ENCODE results near the gene MT1E. TPM values are rescaled to one million over a fixed set of nuclear protein-coding genes. Genes with fewer than 3 reads are reported as not detected.
"Not testable (repeated sequence)": the region's sequence is repeated elsewhere in the genome, so short reads cannot be mapped to it uniquely, and the experiment has no call there.

MT1E gene
- total RNA-seq, 1 experiment from 2014 or later, result 22.3 TPM

DNA sequence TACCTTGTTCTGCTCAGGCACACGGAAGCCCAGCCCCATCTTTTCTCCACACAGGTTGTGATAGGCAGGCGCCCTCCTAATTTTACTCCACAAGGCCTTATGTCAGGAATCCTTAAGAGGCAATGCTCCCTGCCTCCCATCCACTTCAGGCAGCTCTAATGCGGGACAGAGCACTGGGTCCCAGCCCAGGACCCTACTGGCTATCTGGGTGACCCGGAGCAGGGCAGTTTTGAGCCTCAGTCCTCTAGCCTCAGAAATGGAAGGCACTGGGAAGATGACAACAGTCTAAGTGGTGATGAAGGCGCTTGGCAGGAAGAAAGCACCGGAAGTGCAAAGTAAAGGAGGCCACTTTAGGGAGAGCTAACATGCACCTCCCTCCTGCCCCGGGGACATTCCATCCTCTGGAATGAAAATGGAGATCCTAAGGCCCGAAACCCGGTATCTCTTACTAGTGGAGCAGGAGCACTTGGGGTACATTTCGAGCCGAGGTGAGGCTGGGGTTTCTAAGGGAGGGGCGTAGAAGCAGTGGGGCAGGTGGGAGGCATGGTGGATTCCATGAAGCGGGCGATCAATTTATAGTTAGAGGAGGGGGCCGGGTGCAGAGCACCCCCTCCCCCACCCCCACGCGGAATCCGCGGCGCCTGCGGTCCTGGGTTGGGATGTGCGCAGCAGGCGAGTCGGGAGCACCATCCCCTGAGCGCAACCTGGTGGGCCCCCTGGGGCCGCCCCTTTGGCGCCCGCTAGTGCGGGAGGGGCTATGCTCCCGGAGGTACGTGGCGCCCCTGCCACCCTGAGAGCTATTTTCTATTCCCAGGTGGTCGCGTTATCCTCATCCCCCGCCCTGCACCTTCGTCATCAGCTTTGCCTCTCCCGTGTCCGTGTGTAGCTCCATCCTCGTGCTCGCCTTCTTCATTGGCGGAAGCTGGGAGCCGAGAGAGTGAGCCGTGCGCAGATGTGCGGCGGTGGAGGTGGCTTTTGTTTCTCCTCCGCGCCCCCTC is 37.1 kb downstream of the MT1E start:
- Histone ChIP-seq H3K4me3 (ENCODE audit: insufficient read depth, low read depth, low read length) (peak overlapping the region; percentile 48), H3K36me3 (replicated peaks; ENCODE audit: control insufficient read depth, insufficient read depth, low read length) (no peaks in the 10 kb centered on the region), H3K27me3 (ENCODE audit: control insufficient read depth, insufficient read depth, low read length) (peaks cover 97% of the 10 kb centered on the region)
- DNase-seq, result peak; percentile 68

DNA sequence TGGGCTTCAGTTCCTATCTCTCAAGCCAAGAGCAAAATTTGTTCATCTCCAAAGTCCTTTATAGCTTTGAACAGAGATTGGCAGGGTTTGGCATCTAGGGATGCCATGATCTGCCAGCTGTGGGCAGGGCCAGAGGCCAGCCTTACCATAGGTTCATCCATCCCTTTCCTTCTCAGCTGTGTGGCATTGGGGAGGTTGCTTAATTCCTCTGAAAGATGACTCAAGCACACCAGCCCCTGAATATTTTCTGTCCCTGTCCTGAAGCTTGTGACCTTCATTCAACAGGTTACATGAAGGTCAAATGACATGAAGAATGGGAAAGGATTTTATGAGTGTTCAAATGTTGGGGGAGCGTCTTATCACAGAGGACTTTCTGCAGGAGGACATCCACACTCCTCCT is 38.9 kb downstream of the MT1E start:
- Histone ChIP-seq H3K4me3 (ENCODE audit: insufficient read depth, low read depth, low read length) (no peak overlapping the region), H3K27me3 (ENCODE audit: control insufficient read depth, insufficient read depth, low read length) (peaks cover 98% of the 10 kb centered on the region), H3K36me3 (replicated peaks; ENCODE audit: control insufficient read depth, insufficient read depth, low read length) (no peaks in the 10 kb centered on the region)
- no peak for DNase-seq

DNA sequence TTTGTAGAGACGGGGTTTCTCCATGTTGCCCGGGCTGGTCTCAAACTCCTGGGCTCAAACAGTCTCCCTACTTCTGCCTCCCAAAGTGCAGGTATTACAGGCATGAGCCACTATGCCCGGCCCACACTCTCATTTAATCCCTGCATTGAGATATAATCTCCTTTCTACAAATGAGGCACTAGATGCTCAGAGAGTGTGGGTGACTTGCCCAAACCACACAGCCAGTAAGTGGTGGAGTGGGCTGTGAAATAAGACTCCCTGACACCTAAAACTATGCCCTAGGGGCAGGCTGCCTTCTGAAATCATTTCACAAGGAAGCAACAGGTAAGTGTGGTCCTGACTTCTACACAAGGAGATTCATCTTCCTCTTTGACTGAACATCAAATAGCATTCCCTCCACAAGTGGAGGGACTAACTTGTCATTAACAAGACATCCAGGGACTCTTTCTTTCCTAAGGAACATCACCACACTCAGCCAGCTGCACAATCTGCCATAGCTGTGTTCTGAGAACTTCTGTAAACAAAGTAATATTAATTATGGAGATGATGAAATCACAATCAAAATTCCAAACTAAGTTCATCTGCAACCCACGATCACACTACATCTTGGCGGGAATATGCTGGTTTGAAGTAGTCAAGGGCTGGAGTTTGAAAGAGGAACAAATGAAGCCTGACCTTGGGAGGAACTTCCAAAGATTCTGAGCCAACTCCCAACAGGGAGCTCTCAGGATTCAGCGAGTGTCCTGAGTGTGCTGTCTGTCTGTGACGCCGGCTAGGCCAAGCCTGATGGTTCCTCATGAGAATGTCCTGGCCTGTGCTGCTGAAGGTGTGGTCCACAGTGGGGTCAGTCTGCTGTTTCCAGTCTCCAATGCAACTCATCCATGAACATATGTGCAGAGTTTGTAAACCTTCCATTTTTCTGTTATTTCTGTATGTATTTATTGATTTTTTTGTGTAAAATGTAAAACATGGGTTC is 40.0 kb downstream of the MT1E start:
- DNase-seq; H3K36me3 ChIP-seq (replicated peaks; ENCODE audit: control insufficient read depth, insufficient read depth, low read length); H3K4me3 ChIP-seq (ENCODE audit: insufficient read depth, low read depth, low read length): not testable (repeated sequence)
- peaks cover 98% of the 10 kb centered on the region for H3K27me3 ChIP-seq (ENCODE audit: control insufficient read depth, insufficient read depth, low read length)

DNA sequence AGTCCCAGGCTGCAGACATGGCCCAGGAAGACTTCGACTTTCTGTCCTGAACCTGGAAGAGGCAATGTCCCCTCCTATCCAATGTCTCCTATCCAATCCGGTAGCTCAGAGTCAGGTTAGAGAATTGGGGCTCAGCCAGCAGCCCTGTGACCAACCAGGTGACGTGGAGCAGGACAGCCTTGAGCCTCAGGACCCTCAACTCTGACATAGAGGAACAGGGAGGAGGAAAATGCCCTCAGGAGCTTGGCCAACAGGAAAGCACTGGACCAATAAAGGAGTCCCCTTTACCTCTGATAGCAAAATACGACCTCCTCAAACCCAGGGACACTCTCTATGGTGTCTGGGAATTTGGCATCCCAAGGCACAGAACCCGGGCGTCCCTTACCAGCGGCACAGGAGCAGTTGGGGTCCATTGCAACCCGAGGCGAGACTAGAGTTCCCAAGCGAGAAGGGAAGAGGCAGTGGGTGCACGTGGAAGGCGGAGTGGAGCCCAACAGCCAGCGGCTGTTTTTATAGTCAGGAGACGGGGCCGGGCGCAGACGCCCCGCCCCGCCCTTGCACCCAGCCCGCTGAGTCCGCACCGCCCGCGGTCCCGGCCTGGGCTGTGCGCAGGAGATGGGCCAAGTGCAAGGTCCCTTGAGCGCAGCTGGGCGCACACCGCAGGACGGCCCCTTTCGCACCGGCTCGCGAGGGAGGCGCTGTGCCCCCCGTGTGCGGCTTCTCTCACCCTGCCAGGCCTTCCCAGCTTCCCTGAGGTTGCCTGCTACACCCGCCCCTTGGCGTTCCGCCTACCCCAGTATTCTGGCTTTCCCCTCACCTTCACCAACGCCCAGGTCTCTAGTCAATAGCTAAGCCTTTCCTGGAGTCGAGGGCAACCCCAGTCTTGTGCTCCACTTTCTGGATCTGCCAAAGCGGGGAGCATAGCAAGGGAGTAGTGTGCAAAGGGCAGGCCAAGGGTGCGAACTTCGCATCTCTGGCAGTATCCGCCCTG is 42.3 kb downstream of the MT1E start, which contains the start of gene MT1G:
Gene MT1G, minus strand, starts transcription at position 485 of the 991 bp plus-strand sequence. Its CDS starts 72 bp downstream, at position 413.
- DNase-seq, result peak; percentile 74
- Histone ChIP-seq H3K4me3 (ENCODE audit: insufficient read depth, low read depth, low read length) (peak within 1 kb of the TSS; percentile 28; the same call in 1 of the 2 replicates), H3K36me3 (replicated peaks; ENCODE audit: control insufficient read depth, insufficient read depth, low read length) (no peaks in the 10 kb centered on the region), H3K27me3 (ENCODE audit: control insufficient read depth, insufficient read depth, low read length) (peaks cover 88% of the 10 kb centered on the region)

DNA sequence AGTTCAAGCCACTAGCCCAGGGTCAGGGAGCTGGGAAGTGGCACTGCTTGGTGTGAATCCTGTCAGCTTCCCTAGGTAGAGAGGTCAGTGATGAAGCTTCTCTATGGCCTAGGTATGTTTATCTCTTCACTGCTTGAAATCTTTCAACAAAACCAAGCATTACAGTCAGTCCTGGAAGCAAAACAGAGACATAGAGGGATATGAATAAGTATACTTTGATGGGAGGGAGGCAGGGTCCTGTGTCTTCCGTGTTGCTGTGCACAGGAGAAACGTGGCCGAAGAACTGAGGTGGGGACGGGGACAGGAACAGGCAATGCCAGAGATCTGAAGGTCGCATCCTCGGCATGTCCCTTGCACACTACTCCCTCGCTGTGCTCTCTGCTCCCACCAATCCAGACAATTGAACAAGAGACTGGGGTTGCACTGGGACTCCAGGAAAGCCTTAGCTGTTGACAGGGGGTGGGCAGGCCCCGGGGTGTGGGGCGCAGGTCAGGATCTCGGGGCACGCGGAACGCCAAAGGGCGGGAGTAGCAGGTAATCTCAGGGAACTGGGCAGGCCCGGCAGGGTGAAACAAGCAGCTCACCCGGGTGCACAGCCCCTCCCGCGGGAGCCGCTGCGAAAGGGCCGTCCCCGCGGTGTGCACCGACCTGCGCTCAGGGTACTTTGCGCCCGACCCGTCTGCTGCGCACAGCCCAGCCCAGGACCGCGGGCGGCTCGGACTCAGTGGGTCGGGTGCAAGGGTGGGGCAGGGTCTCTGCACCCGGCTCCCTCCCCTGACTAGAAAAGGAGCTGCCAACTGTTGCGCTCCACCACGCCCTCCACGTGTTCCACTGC is 43.6 kb downstream of the MT1E start, which contains the start of gene MT1H:
Gene MT1H, plus strand, starts transcription at position 810 of the 835 bp plus-strand sequence. CDS start 71 bp downstream, outside the sequence.
- peak; percentile 76 for DNase-seq
- Histone ChIP-seq H3K27me3 (ENCODE audit: control insufficient read depth, insufficient read depth, low read length) (peaks cover 75% of the 10 kb centered on the region), H3K36me3 (replicated peaks; ENCODE audit: control insufficient read depth, insufficient read depth, low read length) (no peaks in the 10 kb centered on the region), H3K4me3 (ENCODE audit: insufficient read depth, low read depth, low read length) (peak within 1 kb of the TSS; percentile 25; the same call in 1 of the 2 replicates)

DNA sequence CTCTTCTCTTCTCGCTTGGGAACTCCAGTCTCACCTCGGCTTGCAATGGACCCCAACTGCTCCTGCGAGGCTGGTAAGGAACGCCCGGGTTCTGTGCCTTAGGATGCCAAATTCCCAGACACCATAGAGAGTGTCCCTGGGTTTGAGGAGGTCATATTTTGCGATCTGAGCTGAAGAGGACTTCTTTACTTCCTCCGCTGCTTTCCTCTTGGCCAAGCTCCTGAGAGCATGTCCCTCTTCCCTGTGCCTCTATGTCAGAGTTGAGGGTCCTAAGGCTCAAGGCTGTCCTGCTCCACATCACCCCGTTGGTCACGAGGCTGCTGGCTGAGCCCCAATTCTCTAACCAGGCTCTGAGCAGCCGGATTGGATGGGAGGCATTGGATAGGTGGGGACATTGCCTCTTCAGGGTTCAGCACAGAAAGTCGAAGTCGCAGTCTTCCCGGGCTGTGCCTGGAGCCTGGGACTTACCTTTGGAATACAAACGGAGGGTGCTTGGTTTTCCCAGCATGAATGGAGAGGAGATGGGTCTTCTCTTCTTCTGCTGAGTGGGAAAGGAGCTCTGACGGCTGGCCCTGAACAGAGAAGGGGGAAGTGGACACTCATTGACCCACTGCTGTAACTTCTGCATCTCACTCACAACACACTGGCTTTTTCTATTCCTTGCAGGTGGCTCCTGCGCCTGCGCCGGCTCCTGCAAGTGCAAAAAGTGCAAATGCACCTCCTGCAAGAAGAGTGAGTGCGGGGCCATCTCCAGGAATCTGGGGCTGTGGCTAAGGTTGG is 44.4 kb downstream of the MT1E start:
- no peak for DNase-seq
- Histone ChIP-seq H3K4me3 (ENCODE audit: insufficient read depth, low read depth, low read length) (peak overlapping the region; percentile 25; the same call in 1 of the 2 replicates), H3K36me3 (replicated peaks; ENCODE audit: control insufficient read depth, insufficient read depth, low read length) (no peaks in the 10 kb centered on the region), H3K27me3 (ENCODE audit: control insufficient read depth, insufficient read depth, low read length) (peaks cover 67% of the 10 kb centered on the region)

DNA sequence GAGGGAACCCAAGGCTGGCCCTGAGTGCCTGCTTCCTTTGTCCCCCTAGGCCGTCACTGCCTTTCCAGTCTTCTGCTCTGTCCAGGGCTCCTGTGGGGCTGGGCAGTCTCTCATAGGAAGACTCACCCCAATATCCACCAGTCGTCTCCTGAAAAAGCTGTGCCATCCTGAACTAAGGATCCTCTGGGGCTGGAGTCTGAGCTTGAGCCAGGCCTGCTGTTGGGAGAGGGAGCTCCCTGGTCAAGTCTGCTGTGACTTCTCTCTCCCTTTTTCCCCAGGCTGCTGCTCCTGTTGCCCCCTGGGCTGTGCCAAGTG is 45.0 kb downstream of the MT1E start:
- H3K4me3 ChIP-seq (ENCODE audit: insufficient read depth, low read depth, low read length), result no peak overlapping the region

DNA sequence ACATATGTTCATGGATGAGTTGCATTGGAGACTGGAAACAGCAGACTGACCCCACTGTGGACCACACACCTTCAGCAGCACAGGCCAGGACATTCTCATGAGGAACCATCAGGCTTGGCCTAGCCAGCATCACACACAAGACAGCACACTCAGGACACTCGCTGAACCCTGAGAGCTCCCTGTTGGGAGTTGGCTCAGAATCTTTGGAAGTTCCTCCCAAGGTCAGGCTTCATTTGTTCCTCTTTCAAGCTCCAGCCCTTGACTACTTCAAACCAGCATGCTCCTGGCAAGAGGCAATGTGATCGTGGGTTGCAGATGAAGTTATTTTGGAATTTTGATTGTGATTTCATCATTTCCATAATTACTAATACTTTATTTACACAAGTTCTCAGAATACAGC is 46.1 kb downstream of the MT1E start:
- H3K36me3 ChIP-seq (replicated peaks; ENCODE audit: control insufficient read depth, insufficient read depth, low read length); DNase-seq; H3K4me3 ChIP-seq (ENCODE audit: insufficient read depth, low read depth, low read length): not testable (repeated sequence)
- H3K27me3 ChIP-seq (ENCODE audit: control insufficient read depth, insufficient read depth, low read length), result peaks cover 52% of the 10 kb centered on the region

More for the DNA sequence above, 45.0 kb downstream of the MT1E start:
- Histone ChIP-seq H3K27me3 (ENCODE audit: control insufficient read depth, insufficient read depth, low read length) (peaks cover 62% of the 10 kb centered on the region), H3K36me3 (replicated peaks; ENCODE audit: control insufficient read depth, insufficient read depth, low read length) (no peaks in the 10 kb centered on the region)
- DNase-seq, result no peak

DNA sequence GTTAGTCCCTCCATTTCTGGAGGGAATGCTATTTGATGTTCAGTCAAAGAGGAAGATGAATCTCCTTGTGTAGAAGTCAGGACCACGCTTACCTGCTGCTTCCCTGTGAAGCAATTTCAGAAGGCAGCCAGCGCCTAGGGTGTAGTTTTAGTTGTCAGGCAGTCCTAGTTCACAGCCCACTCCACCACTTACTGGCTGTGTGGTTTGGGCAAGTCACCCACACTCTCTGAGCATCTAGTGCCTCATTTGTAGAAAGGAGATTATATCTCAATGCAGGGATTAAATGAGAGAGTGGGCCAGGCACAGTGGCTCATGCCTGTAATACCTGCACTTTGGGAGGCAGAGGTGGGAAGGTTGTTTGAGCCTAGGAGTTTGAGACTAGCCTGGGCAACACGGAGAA is 46.6 kb downstream of the MT1E start:
- not testable (repeated sequence) for DNase-seq; H3K4me3 ChIP-seq (ENCODE audit: insufficient read depth, low read depth, low read length); H3K36me3 ChIP-seq (replicated peaks; ENCODE audit: control insufficient read depth, insufficient read depth, low read length)
- H3K27me3 ChIP-seq (ENCODE audit: control insufficient read depth, insufficient read depth, low read length), result peaks cover 47% of the 10 kb centered on the region

DNA sequence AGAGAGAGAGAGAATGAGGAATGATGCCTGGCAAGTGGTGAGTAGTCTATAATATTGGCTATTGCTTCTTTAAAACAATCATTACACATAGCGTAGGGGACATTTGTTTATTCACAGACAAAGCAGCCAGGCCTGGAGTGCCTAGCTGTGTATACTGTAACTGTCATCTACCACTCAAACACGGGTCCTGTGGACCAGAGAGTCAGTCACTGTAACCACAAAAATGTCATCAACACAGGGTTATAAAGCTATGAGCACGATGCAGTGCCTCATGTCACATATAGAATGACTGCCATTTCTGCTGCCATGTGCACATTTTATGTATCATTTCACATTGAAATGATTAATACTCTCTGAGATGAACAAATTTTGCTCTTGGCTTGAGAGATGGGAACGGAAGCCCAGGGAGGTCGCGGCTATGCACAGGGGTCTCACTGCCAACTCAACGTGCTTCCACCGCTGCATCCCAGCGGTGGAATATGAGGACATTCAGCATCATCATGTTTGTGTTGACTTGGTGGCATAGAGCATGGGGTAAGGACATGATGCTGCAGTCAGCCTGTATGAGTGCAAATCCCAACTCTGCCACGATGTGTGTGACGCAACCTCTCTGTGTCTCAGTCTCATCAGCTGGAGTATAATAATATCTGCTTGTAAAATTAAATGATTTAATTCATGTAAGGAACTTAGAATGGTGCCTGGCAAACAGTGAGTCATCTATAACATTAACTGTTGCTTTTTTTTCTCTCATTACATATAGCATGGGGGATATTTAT is 47.4 kb downstream of the MT1E start:
- DNase-seq, result no peak
- Histone ChIP-seq H3K4me3 (ENCODE audit: insufficient read depth, low read depth, low read length) (no peak overlapping the region), H3K27me3 (ENCODE audit: control insufficient read depth, insufficient read depth, low read length) (peaks cover 39% of the 10 kb centered on the region), H3K36me3 (replicated peaks; ENCODE audit: control insufficient read depth, insufficient read depth, low read length) (no peaks in the 10 kb centered on the region)

DNA sequence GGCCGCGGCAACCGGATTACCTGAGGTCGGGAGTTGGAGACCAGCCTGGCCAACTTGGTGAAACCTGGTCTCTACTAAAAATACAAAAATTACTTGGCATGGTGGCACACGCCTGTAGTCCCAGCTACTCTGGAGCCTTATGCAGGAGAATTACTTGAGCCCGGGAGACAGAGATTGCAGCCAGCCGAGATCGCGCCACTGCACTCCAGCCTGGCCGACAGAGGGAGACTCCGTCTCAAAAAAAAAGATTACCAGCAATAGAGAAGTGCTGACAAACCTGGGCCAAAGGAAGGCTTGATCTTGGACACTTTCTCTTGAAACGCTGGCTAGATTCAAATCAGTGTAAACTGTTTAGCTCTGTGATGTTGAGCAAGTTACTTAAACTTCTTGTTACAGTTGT is 48.3 kb downstream of the MT1E start:
- H3K4me3 ChIP-seq (ENCODE audit: insufficient read depth, low read depth, low read length), result no peak overlapping the region
- DNase-seq, result no peak
- no peaks in the 10 kb centered on the region for H3K36me3 ChIP-seq (replicated peaks; ENCODE audit: control insufficient read depth, insufficient read depth, low read length)
- H3K27me3 ChIP-seq (ENCODE audit: control insufficient read depth, insufficient read depth, low read length), result peaks cover 29% of the 10 kb centered on the region

DNA sequence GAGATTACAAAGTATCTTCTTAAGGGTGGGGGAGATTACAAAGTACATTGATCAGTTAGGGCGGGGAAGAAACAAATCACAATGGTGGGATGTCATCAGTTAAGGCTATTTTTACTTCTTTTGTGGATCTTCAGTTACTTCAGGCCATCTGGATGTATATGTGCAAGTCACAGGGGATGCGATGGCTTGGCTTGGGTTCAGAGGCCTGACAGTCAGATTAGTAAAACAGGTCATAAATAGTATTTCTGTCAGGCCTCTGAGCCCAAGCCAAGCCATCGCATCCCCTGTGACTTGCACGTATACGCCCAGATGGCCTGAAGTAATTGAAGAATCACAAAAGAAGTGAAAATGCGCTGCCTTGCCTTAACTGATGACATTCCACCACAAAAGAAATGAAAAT is 49.0 kb downstream of the MT1E start:
- not testable (repeated sequence) for H3K36me3 ChIP-seq (replicated peaks; ENCODE audit: control insufficient read depth, insufficient read depth, low read length)

More for the DNA sequence above, 49.0 kb downstream of the MT1E start:
- not testable (repeated sequence) for H3K4me3 ChIP-seq (ENCODE audit: insufficient read depth, low read depth, low read length); DNase-seq
- H3K27me3 ChIP-seq (ENCODE audit: control insufficient read depth, insufficient read depth, low read length), result peaks cover 23% of the 10 kb centered on the region
